ENCODE measurements around the gene PRR19. TPM values are rescaled to one million over a fixed set of nuclear protein-coding genes. Genes with fewer than 3 reads are reported as not detected.

Gene PRR19
- polyA plus RNA-seq, 4 donors = 1.7 to 2.1 (median 1.8) TPM

DNA sequence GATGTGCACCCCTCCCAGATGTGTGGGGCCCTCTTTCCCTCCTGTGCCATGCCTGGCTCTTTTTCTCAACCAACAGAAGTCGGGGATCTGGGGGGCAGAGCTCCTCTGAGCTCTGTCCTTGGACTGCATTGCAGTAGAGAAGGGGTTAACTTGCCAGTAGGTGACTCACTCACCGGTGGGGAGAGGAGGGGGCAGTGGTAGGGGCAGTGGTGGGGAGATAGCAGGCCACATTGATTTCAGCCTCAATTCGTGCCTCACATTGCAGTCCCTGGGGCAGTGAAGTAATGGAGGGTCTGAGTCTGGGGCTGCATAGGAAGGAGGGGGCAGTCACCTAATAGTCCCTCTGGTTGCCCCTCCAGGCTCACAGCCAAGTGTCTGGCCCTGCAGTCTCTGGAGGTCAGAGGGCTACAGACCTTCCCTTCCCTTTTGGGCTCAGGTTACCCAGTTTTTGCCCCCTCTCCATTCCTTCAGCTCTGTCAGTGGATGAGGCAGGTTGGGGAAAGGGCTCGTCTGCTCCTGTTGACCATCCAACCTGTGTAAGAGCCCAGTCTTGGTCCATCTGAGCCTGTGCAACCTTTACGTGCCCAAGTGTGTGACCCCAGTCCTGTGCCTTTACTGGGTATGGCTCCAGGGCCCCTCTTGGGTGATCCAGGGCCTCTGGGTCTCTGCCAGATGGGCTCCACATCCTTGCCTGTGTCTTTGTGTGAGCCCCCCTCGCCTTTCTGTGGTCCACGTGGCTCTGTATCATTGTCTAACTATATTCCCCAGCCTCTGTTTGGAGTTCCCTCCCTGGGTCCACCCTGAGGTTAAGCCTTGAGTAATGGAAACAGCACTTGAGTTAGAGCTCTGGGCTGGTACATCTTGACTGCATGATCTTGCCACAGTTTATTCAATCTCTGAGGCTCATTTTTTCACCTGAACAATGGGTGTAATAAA is 19.8 kb upstream of the PRR19 start:
- DNase-seq (ENCODE audit: low read depth in 4 of 4, low spot score in 3 of 4) = no peak

DNA sequence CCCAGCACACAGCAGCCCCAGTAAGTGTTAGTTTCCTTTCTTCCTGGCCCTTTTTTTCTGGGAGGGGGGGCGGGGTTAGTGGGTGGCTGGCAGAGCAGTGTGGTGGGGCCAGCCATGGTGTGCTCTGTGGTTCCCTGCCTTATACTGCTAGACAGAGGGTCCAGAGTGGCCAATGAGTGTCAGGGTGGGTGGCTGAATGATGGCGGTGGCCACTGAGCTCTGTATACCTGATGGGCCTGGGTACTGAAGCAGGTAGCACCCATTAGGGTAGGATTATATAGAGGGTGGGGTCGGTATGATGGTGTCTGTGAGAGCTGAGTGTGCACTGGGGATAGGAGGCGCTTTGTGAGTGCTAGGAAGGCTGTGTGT is 19.1 kb upstream of the PRR19 start:
- DNase-seq (ENCODE audit: low read depth in 4 of 4, low spot score in 3 of 4) = no peak

DNA sequence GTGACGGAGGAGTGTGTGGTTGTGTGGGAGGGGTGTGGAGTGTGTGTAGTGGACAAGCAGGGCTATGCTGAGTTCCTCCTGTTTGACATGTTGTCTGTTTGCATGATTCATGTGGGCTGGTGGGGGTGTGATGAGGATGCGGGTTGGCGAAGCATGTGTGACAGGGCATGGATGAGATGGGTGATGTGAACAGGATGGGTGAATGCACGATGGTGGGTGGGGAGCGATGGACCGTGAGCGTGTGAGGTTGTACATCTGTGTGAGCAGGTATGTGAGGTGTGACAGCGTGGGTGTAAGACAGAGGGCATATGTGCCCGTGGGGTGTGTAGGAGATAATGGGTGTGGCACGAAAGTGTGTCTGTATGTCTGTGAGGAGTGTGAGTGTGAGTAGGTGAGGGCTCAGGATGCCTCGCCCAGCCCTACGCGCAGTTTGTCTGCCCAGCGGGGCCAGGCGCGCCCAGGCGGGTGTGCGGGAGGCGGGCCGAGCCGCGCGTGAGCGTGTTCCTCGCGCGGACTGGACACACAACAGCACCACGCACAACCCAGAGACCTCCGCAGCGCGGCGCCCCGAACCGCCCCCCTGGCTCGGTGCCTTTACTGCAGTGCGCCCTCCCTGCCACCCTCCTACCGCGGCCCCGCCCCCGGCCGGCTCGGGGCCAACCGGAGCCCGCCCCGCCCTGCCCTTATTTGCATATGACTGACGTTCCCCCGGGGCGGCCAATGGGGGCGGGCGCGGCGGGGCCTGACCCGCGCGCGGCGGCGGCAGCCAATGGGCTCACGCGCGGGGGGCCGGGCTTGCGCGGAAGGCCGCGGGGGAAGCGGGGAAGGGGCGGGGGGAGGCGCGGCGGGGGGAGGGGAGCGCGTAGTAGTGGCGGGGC is 18.5 kb upstream of the PRR19 start:
- peak in 3 of 4 donors; percentile 87 to 90 (median 87) for DNase-seq (ENCODE audit: low read depth in 4 of 4, low spot score in 3 of 4)

DNA sequence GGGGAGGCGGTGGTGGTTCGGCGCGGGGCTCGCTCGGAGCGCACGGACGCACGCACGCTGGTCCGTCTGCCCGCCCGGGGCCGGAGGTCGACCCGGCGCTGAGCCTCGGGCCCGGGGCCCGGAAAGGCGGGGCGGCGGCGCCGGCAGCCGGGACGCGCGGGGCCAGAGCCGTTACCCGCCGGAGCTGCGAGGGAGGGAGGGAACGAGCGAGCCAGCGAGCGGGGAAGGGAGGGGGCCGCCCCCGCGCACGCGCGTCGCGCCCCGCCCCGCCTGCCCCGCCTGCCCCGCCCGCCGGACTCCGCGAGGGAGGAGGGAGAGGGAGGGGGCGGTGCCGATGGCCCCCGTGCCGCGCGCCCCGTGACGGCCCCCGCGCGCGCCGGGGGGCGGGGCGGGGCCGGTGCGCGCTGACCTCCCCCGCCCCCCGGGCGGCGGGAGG is 17.8 kb upstream of the PRR19 start:
- DNase-seq (ENCODE audit: low read depth in 4 of 4, low spot score in 3 of 4) = no peak

DNA sequence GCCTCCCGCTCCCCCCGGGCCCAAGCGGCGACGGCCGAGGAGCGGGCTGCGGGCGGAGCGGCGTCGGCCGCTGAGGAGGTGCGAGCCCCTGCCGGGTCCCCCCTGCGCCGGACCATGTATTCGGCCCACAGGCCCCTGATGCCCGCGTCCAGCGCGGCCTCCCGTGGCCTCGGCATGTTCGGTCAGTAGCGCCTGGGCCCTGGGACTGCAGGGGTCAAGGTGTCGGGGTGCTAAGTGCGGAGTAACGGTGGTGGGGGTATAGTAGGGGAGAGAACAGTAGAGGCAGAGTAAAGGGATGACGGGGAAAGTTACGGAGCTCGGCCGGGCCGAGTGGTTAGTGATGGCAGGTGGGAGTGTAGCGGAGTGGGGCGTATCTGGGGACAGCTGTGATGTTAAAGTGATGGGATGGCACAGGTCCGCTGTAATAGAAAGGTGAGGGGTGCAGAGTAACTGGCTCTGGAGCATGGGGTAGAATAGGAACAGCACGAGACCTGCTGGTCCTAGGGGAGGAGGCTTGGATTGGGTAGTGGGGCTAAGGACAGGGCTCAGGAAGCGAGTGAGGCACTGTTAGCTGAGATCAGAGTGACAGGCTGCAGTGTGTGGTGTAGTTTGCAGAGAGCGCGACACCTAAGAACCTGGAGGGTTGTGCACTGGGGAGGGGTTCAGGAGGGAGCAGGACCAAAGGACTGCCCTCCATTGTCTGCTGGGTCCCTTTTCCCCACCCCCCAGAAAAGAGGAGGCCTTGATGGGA is 17.2 kb upstream of the PRR19 start:
- DNase-seq (ENCODE audit: low read depth in 4 of 4, low spot score in 3 of 4) = no peak

DNA sequence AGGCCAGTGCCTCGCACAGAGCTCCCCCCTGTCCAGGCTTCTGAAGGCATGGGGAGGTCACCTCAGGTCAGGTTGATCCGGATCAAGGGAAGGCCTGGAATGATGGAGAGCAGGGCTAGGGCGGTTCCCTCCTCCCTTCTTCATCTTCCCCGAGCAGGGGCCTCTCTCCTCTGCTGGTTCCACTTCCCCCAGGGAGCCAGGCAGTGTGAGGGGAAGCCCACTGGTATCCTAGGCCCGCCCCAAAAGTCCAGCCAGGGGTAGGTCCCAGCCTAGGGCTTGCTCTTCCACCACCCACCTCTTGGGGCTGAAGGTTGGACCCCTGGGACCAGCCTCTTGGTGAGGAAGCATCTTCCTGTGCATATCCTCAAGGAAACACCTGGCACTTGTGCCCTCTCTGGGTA is 16.4 kb upstream of the PRR19 start:
- no peak for DNase-seq (ENCODE audit: low read depth in 4 of 4, low spot score in 3 of 4)

DNA sequence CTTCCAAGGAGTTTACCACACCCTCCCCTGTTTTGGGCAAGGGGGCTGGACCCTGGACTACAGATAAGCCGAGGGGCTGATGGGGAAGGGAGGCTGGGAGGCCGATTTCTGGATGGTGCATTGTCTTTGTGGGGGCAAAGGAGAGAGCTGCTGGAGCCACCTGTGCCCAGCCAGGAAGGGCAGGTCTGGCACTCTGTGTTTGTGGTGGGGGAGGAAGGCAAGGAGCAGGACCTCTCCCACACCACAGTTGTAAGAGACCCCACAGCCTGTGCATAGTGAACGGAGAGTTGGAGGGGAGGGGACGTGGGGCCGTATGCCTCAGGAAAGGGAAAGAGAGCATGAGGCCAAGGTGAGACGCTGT is 16.0 kb upstream of the PRR19 start:
- no peak for DNase-seq (ENCODE audit: low read depth in 4 of 4, low spot score in 3 of 4)

DNA sequence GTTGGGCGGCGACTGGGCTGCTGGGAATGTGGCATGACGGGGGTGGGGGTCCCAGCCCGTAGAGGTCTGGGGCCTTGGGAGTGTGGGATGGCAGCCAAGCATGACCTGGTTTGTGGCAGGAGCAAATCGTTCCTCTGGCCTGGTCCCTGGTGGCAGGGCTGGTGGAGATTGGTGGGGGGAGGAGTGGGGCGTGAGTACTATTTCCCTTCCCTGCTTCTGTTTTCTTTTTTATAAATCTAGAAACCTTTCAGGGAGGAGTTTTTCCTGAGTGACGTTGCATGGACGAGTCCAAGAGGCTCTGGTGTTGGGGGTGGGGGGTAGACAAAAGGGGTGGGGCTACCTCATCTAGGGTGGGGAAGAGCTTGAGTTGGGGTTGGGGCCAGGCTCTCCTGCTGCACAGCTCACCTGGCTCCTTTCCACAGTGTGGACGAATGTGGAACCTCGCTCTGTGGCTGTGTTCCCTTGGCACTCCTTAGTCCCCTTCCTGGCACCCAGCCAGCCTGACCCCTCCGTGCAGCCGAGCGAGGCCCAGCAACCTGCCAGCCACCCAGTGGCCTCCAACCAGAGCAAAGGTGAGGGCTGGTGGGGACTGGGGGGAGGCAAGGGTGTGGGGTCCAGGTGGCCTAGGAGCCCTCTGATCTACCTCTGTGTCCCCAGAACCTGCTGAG is 15.4 kb upstream of the PRR19 start:
- DNase-seq (ENCODE audit: low read depth in 4 of 4, low spot score in 3 of 4) = no peak

DNA sequence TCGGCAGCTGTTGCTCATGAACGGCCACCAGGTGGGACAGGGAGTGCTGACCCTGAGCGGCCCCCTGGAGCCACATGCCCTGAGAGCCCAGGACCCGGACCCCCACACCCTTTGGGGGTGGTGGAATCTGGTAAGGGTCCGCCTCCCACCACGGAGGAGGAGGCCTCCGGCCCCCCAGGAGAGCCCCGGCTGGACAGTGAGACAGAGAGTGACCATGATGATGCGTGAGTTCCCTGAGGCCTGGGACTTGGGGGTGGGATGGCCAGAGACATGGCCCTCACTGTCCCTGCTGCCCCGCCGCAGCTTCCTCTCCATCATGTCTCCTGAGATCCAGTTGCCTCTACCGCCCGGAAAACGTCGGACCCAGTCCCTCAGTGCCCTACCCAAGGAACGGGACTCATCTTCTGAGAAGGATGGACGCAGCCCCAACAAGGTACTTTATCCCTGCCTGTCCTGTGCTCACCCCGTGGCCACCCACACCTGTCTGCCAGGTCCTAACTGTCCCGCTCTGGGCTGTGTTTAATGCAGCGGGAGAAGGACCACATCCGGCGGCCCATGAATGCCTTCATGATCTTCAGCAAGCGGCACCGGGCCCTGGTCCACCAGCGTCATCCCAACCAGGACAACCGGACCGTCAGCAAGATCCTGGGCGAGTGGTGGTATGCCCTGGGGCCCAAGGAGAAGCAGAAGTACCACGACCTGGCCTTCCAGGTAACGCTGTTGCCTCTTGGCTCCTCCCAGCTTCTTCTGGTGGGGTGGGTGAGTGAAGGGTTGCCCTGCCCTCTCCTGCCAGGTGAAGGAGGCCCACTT is 14.7 kb upstream of the PRR19 start:
- no peak for DNase-seq (ENCODE audit: low read depth in 4 of 4, low spot score in 3 of 4)

DNA sequence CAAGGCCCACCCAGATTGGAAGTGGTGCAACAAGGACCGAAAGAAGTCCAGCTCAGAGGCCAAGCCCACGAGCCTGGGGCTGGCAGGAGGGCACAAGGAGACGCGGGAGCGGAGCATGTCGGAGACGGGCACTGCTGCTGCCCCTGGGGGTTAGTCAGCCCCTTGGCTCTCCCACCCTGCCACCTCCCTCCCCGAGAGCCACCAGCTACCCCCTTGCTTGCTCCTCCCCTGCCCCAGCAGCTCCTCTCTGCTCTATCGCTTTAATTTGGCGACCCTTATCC is 14.2 kb upstream of the PRR19 start:
- DNase-seq (ENCODE audit: low read depth in 4 of 4, low spot score in 3 of 4) = no peak

DNA sequence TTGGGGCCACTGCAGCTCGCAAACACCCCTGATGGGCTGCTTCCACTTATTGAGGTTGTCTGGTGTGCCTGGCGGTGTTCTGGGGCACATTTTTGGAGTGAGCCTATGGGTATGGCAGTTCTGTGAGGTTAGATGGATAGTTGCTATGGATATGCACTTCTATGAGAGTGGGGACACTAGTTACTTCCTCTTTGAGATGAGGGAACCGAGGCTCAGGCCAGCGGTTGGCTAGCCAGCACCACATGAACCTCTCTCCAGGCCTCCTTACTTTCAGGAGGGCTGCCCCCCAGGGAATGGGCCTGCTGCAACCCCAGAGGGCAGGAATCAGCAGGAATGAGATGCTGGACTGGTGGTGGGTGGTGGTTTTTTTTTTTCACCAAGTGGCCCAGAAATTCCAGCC is 13.5 kb upstream of the PRR19 start:
- no peak for DNase-seq (ENCODE audit: low read depth in 4 of 4, low spot score in 3 of 4)

DNA sequence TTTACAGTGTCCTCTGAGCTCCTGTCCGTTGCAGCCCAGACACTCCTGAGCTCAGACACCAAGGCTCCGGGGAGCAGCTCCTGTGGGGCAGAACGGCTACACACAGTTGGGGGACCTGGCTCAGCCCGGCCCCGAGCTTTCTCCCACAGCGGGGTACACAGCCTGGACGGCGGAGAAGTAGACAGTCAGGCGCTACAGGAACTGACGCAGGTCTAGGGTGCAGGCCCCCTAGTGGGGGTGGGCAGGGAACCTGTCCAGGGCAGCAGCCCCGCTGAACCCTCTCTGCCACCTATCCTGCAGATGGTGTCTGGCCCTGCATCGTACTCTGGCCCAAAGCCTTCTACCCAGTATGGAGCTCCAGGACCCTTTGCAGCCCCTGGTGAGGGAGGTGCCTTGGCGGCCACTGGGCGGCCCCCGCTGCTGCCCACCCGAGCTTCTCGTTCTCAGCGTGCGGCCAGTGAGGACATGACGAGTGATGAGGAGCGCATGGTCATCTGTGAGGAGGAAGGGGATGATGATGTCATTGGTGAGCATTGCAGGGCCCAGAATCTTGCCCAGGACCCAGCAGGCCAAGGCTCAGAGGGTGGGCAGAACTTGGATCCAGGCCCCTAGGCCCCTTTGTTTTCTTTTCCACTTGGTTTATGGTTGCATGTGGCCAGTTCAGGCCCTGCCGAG is 12.9 kb upstream of the PRR19 start:
- no peak for DNase-seq (ENCODE audit: low read depth in 4 of 4, low spot score in 3 of 4)

DNA sequence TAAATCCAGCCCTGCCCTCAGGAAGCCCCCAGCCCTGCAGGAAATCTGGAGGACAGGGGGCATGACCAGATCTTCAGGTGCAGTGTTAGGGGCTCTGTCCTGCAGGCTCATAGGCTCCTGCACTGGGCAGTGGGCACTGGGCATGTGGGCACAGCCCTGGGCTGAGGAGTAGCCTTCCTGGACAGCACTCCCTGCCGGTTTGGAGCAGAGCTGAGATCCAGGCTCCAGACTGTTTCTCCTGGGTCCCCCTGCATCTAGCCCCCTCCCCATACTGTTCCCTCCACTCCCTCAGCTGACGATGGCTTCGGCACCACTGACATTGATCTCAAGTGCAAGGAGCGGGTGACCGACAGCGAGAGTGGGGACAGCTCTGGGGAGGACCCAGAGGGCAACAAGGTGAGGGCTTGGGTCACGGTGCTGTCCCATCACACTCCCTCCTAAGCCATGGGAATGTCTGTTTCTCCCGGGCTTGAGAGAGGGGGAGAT is 12.3 kb upstream of the PRR19 start:
- DNase-seq (ENCODE audit: low read depth in 4 of 4, low spot score in 3 of 4) = no peak

DNA sequence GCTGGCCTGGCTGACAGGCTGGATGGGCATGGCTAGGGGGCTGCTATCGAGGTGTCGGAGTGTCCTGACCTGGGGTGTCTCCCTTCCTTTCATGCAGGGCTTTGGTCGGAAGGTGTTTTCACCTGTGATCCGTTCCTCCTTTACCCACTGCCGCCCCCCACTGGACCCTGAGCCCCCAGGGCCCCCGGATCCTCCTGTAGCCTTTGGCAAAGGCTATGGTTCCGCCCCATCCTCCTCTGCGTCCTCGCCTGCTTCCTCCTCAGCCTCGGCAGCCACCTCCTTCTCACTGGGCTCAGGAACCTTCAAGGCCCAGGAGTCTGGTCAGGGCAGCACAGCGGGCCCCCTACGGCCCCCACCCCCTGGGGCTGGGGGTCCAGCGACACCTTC is 11.8 kb upstream of the PRR19 start:
- no peak for DNase-seq (ENCODE audit: low read depth in 4 of 4, low spot score in 3 of 4)

DNA sequence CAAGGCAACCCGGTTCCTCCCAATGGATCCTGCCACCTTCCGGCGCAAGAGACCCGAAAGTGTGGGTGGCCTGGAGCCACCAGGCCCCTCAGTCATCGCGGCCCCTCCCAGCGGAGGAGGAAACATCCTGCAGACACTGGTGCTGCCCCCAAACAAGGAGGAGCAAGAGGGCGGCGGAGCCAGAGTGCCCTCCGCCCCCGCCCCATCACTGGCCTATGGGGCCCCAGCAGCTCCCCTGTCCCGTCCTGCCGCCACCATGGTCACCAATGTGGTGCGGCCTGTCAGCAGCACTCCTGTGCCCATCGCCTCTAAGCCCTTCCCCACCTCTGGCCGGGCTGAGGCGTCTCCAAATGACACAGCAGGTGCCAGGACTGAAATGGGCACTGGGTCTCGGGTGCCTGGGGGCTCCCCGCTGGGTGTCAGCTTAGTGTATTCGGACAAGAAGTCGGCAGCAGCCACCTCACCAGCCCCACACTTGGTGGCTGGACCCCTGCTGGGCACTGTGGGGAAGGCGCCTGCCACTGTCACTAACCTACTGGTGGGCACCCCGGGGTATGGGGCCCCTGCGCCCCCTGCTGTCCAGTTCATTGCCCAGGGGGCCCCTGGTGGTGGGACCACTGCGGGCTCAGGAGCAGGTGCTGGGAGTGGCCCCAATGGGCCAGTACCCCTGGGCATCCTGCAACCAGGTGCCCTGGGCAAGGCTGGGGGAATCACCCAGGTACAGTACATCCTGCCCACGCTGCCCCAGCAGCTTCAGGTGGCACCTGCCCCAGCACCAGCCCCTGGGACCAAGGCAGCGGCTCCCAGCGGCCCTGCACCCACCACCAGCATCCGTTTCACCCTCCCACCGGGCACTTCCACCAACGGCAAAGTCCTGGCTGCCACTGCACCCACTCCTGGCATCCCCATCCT is 11.2 kb upstream of the PRR19 start:
- no peak for DNase-seq (ENCODE audit: low read depth in 4 of 4, low spot score in 3 of 4)

DNA sequence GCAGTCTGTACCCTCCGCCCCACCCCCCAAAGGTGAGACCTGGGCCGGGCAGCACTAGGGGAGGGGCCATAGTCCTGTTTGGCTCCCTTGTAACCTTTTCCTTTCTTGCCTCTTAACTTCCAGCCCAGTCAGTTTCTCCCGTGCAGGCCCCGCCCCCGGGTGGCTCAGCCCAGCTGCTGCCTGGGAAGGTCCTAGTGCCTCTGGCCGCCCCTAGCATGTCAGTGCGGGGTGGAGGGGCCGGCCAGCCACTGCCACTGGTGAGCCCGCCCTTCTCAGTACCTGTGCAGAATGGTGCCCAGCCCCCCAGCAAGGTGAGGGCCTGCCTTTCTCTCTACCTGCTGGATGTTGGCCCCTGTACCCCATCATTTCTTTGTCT is 10.5 kb upstream of the PRR19 start:
- no peak for DNase-seq (ENCODE audit: low read depth in 4 of 4, low spot score in 3 of 4)

DNA sequence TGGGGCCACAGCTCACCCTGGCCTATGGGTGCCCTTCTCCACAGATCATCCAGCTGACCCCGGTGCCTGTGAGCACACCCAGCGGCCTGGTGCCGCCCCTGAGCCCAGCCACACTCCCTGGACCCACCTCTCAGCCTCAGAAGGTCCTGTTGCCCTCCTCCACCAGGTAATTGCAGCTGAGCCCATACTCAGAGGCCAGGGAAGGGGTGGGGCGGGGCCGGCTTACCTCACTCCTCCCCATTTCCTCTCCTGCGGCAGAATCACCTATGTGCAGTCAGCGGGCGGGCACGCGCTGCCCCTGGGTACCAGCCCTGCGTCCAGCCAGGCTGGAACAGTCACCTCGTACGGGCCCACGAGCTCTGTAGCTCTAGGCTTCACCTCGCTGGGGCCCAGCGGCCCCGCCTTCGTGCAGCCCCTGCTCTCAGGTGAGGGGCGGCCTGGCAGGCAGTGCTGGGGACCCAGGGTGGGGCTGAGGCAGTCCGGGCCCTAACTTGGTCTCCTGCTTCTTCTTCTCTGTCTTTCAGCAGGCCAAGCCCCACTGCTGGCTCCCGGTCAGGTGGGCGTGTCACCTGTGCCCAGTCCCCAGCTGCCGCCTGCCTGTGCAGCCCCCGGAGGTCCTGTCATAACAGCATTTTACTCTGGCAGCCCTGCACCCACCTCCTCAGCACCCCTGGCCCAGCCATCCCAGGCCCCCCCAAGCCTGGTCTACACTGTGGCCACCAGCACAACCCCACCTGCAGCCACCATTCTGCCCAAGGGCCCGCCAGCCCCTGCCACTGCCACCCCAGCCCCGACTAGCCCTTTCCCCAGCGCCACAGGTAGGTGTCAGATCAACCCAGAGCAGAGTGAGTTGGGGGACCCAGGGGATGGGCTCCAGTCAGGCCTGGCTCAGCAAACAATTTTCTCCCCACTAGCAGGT is 9.6 kb upstream of the PRR19 start:
- DNase-seq (ENCODE audit: low read depth in 4 of 4, low spot score in 3 of 4) = no peak

Measured in left renal pelvis (tissue), 4 donors.